ENCODE results near the gene POLDIP3.

DNA sequence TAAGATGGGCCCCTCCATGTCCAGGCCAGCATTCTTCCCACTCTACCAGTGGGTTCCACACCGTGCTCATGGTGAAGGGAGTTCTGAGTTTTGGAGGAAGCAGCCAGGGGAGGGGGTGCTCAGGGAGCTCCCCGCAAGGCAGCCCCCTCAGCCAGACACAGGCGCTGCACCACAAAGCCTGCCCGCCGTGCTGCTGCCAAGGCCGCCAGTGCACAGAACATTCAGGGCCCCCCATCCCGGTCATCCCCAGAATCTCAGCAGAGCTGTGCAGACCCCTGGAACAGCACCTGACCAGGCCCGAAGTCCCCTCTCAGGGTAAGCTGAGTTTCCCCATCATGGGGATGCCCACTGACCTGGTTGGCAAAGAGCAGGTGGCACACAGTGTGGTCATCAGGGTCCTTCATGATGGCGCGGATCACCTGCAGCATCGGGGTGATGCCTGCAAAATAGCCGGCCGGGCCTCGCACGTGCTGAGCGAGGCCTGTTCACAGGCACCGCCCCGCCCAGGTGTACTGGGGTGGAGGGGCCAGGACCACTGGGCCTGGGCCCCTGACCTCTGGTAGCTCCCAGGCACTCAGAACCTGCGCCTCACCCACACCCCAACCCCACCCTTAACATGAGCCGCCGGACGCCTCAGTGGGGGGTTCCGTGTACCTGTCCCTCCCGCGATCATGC, 12.4 kb upstream of the POLDIP3 start:
- TF ChIP-seq POLR2AphosphoS5 (IDR thresholded peaks at IDR 0.05; ENCODE audit: low read depth, low read length), result no peak
- no peak for TF ChIP-seq POLR2A (IDR thresholded peaks at IDR 0.05; ENCODE audit: low read depth, low read length)

Data from GM12891 (cell line).